Endodermal cell (in vitro differentiated cells): ENCODE data around the gene TOP2A. TPM values are rescaled to one million over a fixed set of nuclear protein-coding genes. Genes with fewer than 3 reads are reported as not detected.
"Not testable (repeated sequence)": the region's sequence is repeated elsewhere in the genome, so short reads cannot be mapped to it uniquely, and the experiment has no call there.

ENCODE experiments used
- DNase-seq: peaks from one replicate; pipeline ENCODE4 v3.0.0-alpha.2; 2017
- H3K27ac ChIP-seq: 2 replicates; pipeline ENCODE4 v1.5.1; 2013; ENCODE audit warnings: mild to moderate bottlenecking, low read depth, low read length, moderate library complexity
- H3K27me3 ChIP-seq: 2 replicates; pipeline ENCODE4 v1.6.1; 2013; ENCODE audit warnings: mild to moderate bottlenecking, low read length, moderate library complexity; ENCODE audit not compliant: insufficient read depth, control insufficient read depth, poor library complexity, severe bottlenecking
- H3K36me3 ChIP-seq: 2 replicates; pipeline ENCODE4 v1.7.0; 2013; ENCODE audit warnings: mild to moderate bottlenecking, low read length, moderate library complexity; ENCODE audit not compliant: control insufficient read depth, insufficient read depth
- H3K4me1 ChIP-seq: one replicate; pipeline ENCODE4 v1.7.0; 2013; ENCODE audit warnings: low read length; ENCODE audit not compliant: control insufficient read depth, insufficient read depth
- H3K4me3 ChIP-seq: 2 replicates; pipeline ENCODE4 v1.5.1; 2013; ENCODE audit warnings: mild to moderate bottlenecking, low read length, moderate library complexity
- H3K9ac ChIP-seq: 2 replicates; pipeline ENCODE4 v1.6.1; 2013; ENCODE audit warnings: mild to moderate bottlenecking, low read length, moderate library complexity; ENCODE audit not compliant: poor library complexity, severe bottlenecking; ENCODE audit errors: extremely low read depth
- H3K9me3 ChIP-seq: 2 replicates; pipeline ENCODE4 v1.6.1; 2013; ENCODE audit warnings: mild to moderate bottlenecking, low read length, moderate library complexity; ENCODE audit not compliant: control insufficient read depth
- H3K27ac Mint-ChIP-seq: 2 replicates; pipeline ENCODE4 v1.8.0; 2020; ENCODE audit warnings: mixed read lengths
- H3K27me3 Mint-ChIP-seq: 2 replicates; pipeline ENCODE4 v1.8.0; 2021; ENCODE audit warnings: mild to moderate bottlenecking, mixed read lengths; ENCODE audit not compliant: insufficient read depth
- H3K36me3 Mint-ChIP-seq: 2 replicates; pipeline ENCODE4 v1.8.0; 2020; ENCODE audit warnings: low read depth, mixed read lengths
- H3K4me1 Mint-ChIP-seq: 2 replicates; pipeline ENCODE4 v1.8.0; 2020; ENCODE audit warnings: mixed read lengths
- H3K4me3 Mint-ChIP-seq: 2 replicates; pipeline ENCODE4 v1.8.0; 2020; ENCODE audit warnings: mild to moderate bottlenecking, moderate library complexity, mixed read lengths
- H3K9me3 Mint-ChIP-seq: 2 replicates; pipeline ENCODE4 v1.8.0; 2020; ENCODE audit warnings: mild to moderate bottlenecking, mixed read lengths
- CTCF ChIP-seq: fragments of 200-600 bp; sonication (generic); conservative IDR thresholded peaks from 2 replicates; pipeline ENCODE4 v1.5.0; 2021; ENCODE audit warnings: antibody characterized with exemption, mild to moderate bottlenecking
- WGBS, 2 experiments: methylation state at CpG; one replicate each; pipeline versions ENCODE4 v1.1.5 to v1.1.7; 2013; ENCODE audit warnings: missing lambda C conversion rate in 2 of 2, mixed read lengths in 1 of 2; ENCODE audit not compliant: insufficient coverage in 1 of 2, insufficient read length in 1 of 2; 5-methylcytosine and 5-hydroxymethylcytosine counted together
- total RNA-seq, 2 donors: library from RNA; stranded (reverse); fragmentation: NEBNext Ultra II Directional in 1 of 2; extraction: Animal tissue kit (Norgen Biotek cat#: 25700) in 1 of 2; gene quantifications; 2 replicates in 1 of 2; 3 replicates in 1 of 2; pipeline ENCODE4 v1.2.1, GENCODE V29; 2021

TOP2A gene
- total RNA-seq, 2 donors from 2014 or later, result 173 to 246 TPM

- no peaks in the 10 kb centered on the region for H3K27me3 ChIP-seq
- DNase-seq, result peak; percentile 21
- no peak for TF ChIP-seq CTCF
- H3K4me3 Mint-ChIP-seq, result no peak overlapping the region
- no peaks in the 10 kb centered on the region for H3K36me3 ChIP-seq
- H3K9me3 Mint-ChIP-seq, result peaks cover 3% of the 10 kb centered on the region
- no peak overlapping the region for H3K4me3 ChIP-seq
- WGBS, 2 experiments, result 89 to 98% methylated on average over 6 to 7 of the region's 7 CpGs
- H3K36me3 Mint-ChIP-seq, result no peaks in the 10 kb centered on the region
- H3K9ac ChIP-seq, result no peak overlapping the region
- H3K27ac Mint-ChIP-seq, result no peak overlapping the region
- no peak overlapping the region for H3K27ac ChIP-seq
- H3K4me1 ChIP-seq, result no peaks in the 10 kb centered on the region
- no peaks in the 10 kb centered on the region for H3K9me3 ChIP-seq
- H3K27me3 Mint-ChIP-seq, result peaks cover 3% of the 10 kb centered on the region
- no peaks in the 10 kb centered on the region for H3K4me1 Mint-ChIP-seq
Observed at GRCh38 chr17:40378966-40379365, 38.7 kb downstream of the TOP2A start.

GRCh38 chr17:40377832-40378231 lies 39.9 kb downstream of the TOP2A start:
- Histone ChIP-seq H3K9me3 (peaks cover 7% of the 10 kb centered on the region), H3K4me3 (no peak overlapping the region), H3K9ac (no peak overlapping the region), H3K27ac (no peak overlapping the region), H3K4me1 (no peaks in the 10 kb centered on the region), H3K27me3 (no peaks in the 10 kb centered on the region), H3K36me3 (no peaks in the 10 kb centered on the region)
- Mint-ChIP-seq H3K36me3 (no peaks in the 10 kb centered on the region), H3K9me3 (peaks cover 11% of the 10 kb centered on the region), H3K4me1 (no peaks in the 10 kb centered on the region), H3K27me3 (peaks cover 3% of the 10 kb centered on the region), H3K27ac (no peak overlapping the region), H3K4me3 (no peak overlapping the region)
- no peak for TF ChIP-seq CTCF
- no peak for DNase-seq
- WGBS, 2 experiments, result 94 to 99% methylated on average over 10 to 13 of the region's 13 CpGs

- H3K27me3 Mint-ChIP-seq, DNase-seq, H3K9ac ChIP-seq, H3K27me3 ChIP-seq, H3K9me3 ChIP-seq, H3K4me3 ChIP-seq, H3K27ac Mint-ChIP-seq, H3K36me3 Mint-ChIP-seq, H3K36me3 ChIP-seq, H3K4me1 ChIP-seq, H3K4me1 Mint-ChIP-seq, H3K4me3 Mint-ChIP-seq, H3K27ac ChIP-seq: not testable (repeated sequence)
- WGBS, 2 experiments, result 75 to 78% methylated on average over 6 of the region's 6 CpGs
- H3K9me3 Mint-ChIP-seq, result peaks cover 20% of the 10 kb centered on the region
Observed at GRCh38 chr17:40376541-40376940, 41.2 kb downstream of the TOP2A start.

GRCh38 chr17:40375786-40376185 lies 41.9 kb downstream of the TOP2A start:
- not testable (repeated sequence) for H3K4me1 Mint-ChIP-seq, H3K36me3 ChIP-seq, H3K4me3 ChIP-seq, H3K9me3 ChIP-seq, H3K4me3 Mint-ChIP-seq, H3K9ac ChIP-seq, H3K36me3 Mint-ChIP-seq, H3K27ac ChIP-seq, H3K27me3 ChIP-seq, H3K4me1 ChIP-seq, H3K27me3 Mint-ChIP-seq, H3K27ac Mint-ChIP-seq
- peak; percentile 39 for DNase-seq
- H3K9me3 Mint-ChIP-seq, result peaks cover 24% of the 10 kb centered on the region
- 95 to 97% methylated on average over 15 to 21 of the region's 21 CpGs for WGBS, 2 experiments
